Heart left ventricle (tissue), 16 donors: Measurements from ENCODE around the gene CPB2. TPM values are rescaled to one million over a fixed set of nuclear protein-coding genes. Genes with fewer than 3 reads are reported as not detected.

Experiments used
- ATAC-seq, 4 donors: fragments of 200-7000 bp; cut with Tn5 transposase; one replicate each; pipeline ENCODE4 v1.9.1; 2020 to 2022; ENCODE audit warnings: moderate library complexity in 4 of 4, mild to moderate bottlenecking in 3 of 4, moderate number of reproducible peaks in 1 of 4
- DNase-seq, 5 donors: peaks; one replicate each; pipeline ENCODE4 v3.0.0-alpha.2; 2020
- H3K27ac ChIP-seq, 12 donors: fragments of 200-600 bp; sonication (generic) in 4 of 12; one replicate each; pipeline versions ENCODE4 v1.5.0 to v1.8.0; 2016 to 2022; ENCODE audit warnings: mild to moderate bottlenecking in 2 of 12
- H3K27me3 ChIP-seq, 9 donors: fragments of 200-600 bp; sonication (generic) in 2 of 9; one replicate each; pipeline versions ENCODE4 v1.5.1 to v1.8.0; 2016 to 2022; ENCODE audit warnings: mild to moderate bottlenecking in 3 of 9
- H3K36me3 ChIP-seq, 9 donors: fragments of 200-600 bp; sonication (generic) in 2 of 9; one replicate each; pipeline versions ENCODE4 v1.5.0 to v1.8.0; 2018 to 2022; ENCODE audit warnings: mild to moderate bottlenecking in 2 of 9
- H3K4me1 ChIP-seq, 12 donors: fragments of 200-600 bp; sonication (generic) in 4 of 12; one replicate each; pipeline versions ENCODE4 v1.5.0 to v1.8.0; 2016 to 2022; ENCODE audit warnings: mild to moderate bottlenecking in 3 of 12
- H3K4me3 ChIP-seq, 12 donors: fragments of 200-600 bp; sonication (generic) in 4 of 12; one replicate each; pipeline versions ENCODE4 v1.5.0 to v1.8.0; 2017 to 2022; ENCODE audit warnings: mild to moderate bottlenecking in 9 of 12, moderate library complexity in 4 of 12
- H3K9me3 ChIP-seq, 12 donors: fragments of 200-600 bp; sonication (generic) in 4 of 12; one replicate each; pipeline versions ENCODE4 v1.5.0 to v1.8.0; 2016 to 2022; ENCODE audit warnings: mild to moderate bottlenecking in 1 of 12
- POLR2A ChIP-seq, 2 donors: fragments of 450-650 bp; IDR thresholded peaks; one replicate each; pipeline ENCODE4 v1.6.1; 2017; ENCODE audit warnings: antibody characterized with exemption in 2 of 2, mild to moderate bottlenecking in 2 of 2, moderate library complexity in 2 of 2
- WGBS, 4 donors: extraction: QIAGEN DNeasy Blood & Tissue Kit in 2 of 4; methylation state at CpG; one replicate each; pipeline versions ENCODE4 v1.1.5 to v1.1.7; 2013 to 2018; 5-methylcytosine and 5-hydroxymethylcytosine counted together
- intact Hi-C, 10 donors: fragments of 100-400 bp; cut with DNase I; formaldehyde crosslinking; loops; one replicate each; pipeline versions ENCODE4 v1.11.1 to v1.14.2; 2022
- long read RNA-seq, 3 donors: library from polyadenylated mRNA; unstranded; transcript quantifications; one replicate each; pipeline ENCODE4 v2.0.0, GENCODE V29; 2020 to 2021
- polyA plus RNA-seq, 2 donors: library from polyadenylated mRNA; stranded (reverse); fragments of 200-250 nt; gene quantifications; one replicate each; pipeline ENCODE4 v1.2.3, GENCODE V29; 2013
- total RNA-seq, 9 donors: library from RNA; depleted of rRNA in 2 of 9; stranded (reverse); fragments of >200 nt in 2 of 9; fragmentation: NEBNext Ultra II Directional in 3 of 9; extraction: Animal tissue kit (Norgen Biotek cat#: 25700) in 3 of 9; gene quantifications; one replicate each; pipeline versions ENCODE4 v1.1.0 to v1.2.4, GENCODE V29; 2016 to 2023
- TF ChIP-seq, protein P1 (sequence below), 12 donors: fragments of 200-600 bp; sonication (generic) in 4 of 12; IDR thresholded peaks; one replicate each; pipeline versions ENCODE4 v1.5.0 to v1.8.0; 2018 to 2022; ENCODE audit warnings: antibody characterized with exemption in 12 of 12, mild to moderate bottlenecking in 5 of 12
- donor health status: ischemic (EF 13 %, LVEDD 7.1; RV severe dilation, severe dysfunction).
- donor health status: healthy with polysubstance abuse.
- donor health status: DM: no; HTN: yes; CAD: no.
- donor health status: DM: no; HTN: no; CAD: no.
- donor health status: ischemic (EF 25% LVEDD 6.9; RV normal size, moderate dysfunction).
- donor health status: ischemic (EF 25% LVEDD 5.7; RV mildly dilated, moderate dysfunction).
- donor health status: healthy.
- donor health status: DM: yes; HTN: yes; CAD: no.
- donor health status: ischemic (EF 35%, LVEDD 5.7; RV mildly dilated, moderate dysfunction).
- donor health status: nonischemic (EF 11% LVEDD 7.7; RV severe dilation, severe dysfunction).
- donor health status: DM: yes; HTN: yes; CAD: no.
- donor health status: PGD.
- donor health status: ischemic (EF 29% LVEDD 5.4; RV normal size, mild dysfunction).
- donor health status: nonischemic (EF 23%, LVEDD 6.1; RV moderate dilation, normal function).

The CPB2 gene, protein sequence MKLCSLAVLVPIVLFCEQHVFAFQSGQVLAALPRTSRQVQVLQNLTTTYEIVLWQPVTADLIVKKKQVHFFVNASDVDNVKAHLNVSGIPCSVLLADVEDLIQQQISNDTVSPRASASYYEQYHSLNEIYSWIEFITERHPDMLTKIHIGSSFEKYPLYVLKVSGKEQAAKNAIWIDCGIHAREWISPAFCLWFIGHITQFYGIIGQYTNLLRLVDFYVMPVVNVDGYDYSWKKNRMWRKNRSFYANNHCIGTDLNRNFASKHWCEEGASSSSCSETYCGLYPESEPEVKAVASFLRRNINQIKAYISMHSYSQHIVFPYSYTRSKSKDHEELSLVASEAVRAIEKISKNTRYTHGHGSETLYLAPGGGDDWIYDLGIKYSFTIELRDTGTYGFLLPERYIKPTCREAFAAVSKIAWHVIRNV
- total RNA-seq (not detected), polyA plus RNA-seq (not detected)
- long read RNA-seq, donor 1: 0 reads
- long read RNA-seq, donor 2: 0 reads
- long read RNA-seq, donor 3: 0 reads

DNA sequence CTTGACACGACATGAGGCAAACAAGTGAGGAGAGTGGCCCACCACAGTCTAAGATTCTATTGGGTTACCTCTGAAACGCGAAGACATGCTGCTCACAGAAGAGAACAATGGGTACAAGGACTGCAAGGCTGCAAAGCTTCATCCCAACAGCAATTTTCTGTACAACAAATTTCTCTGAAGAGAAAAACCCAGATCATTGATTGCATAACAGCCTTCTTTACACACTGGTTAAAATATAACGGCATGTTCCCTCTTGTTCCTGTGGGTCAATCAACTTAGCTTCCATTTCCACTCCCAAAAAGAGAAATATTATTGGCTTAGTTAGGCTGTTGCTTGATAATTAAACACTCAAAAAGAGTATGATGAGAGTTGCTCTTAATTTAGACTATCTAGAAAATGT is at the start of gene CPB2:
Gene CPB2 (minus strand): TSS at position 166 of the 400 bp plus-strand sequence. CDS start 24 bp downstream, at position 142.
- TF ChIP-seq, protein P1, sequence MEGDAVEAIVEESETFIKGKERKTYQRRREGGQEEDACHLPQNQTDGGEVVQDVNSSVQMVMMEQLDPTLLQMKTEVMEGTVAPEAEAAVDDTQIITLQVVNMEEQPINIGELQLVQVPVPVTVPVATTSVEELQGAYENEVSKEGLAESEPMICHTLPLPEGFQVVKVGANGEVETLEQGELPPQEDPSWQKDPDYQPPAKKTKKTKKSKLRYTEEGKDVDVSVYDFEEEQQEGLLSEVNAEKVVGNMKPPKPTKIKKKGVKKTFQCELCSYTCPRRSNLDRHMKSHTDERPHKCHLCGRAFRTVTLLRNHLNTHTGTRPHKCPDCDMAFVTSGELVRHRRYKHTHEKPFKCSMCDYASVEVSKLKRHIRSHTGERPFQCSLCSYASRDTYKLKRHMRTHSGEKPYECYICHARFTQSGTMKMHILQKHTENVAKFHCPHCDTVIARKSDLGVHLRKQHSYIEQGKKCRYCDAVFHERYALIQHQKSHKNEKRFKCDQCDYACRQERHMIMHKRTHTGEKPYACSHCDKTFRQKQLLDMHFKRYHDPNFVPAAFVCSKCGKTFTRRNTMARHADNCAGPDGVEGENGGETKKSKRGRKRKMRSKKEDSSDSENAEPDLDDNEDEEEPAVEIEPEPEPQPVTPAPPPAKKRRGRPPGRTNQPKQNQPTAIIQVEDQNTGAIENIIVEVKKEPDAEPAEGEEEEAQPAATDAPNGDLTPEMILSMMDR (IDR thresholded peaks at IDR 0.05): no peak
- no peak for TF ChIP-seq POLR2A (IDR thresholded peaks at IDR 0.05)
- WGBS, 4 donors: 88 to 95% (median 93%) methylated on average over 4 of the region's 4 CpGs
- Histone ChIP-seq H3K4me3 (no peak within 1 kb of the TSS), H3K27me3 (no peaks in the 10 kb centered on the region), H3K27ac (no peak within 1 kb of the TSS), H3K9me3 (no peaks in the 10 kb centered on the region), H3K36me3 (no peaks in the 10 kb centered on the region), H3K4me1 (peaks cover 0 to 14% (median 0%) of the 10 kb centered on the region in 12 donors)
- no peak for DNase-seq
- intact Hi-C loops: no loop called here
- ATAC-seq: no peak

- H3K27ac ChIP-seq: no peak overlapping the region
- WGBS, 4 donors: 61 to 72% (median 66%) methylated on average over 7 of the region's 7 CpGs
- DNase-seq: no peak
- intact Hi-C loops: no loop called here
- H3K9me3 ChIP-seq: no peaks in the 10 kb centered on the region
- no peak overlapping the region for H3K4me3 ChIP-seq
- TF ChIP-seq, protein P1 (IDR thresholded peaks at IDR 0.05): no peak
- TF ChIP-seq POLR2A (IDR thresholded peaks at IDR 0.05): no peak
- peaks cover 0 to 100% (median 0%) of the 10 kb centered on the region in 9 donors for H3K36me3 ChIP-seq
- H3K27me3 ChIP-seq: peaks cover 0 to 7% (median 0%) of the 10 kb centered on the region in 9 donors
- ATAC-seq: no peak
- H3K4me1 ChIP-seq: peaks cover 0 to under 1% (median 0%) of the 10 kb centered on the region in 12 donors
Observed at GRCh38 chr13:46154136-46154801, 49.4 kb upstream of the CPB2 start.

GRCh38 chr13:46152627-46153328 is 47.9 kb upstream of the CPB2 start:
- intact Hi-C loops: no loop called here
- 83 to 92% (median 89%) methylated on average over 6 of the region's 6 CpGs for WGBS, 4 donors

More at GRCh38 chr13:46152627-46153328, 47.9 kb upstream of the CPB2 start:
- TF ChIP-seq, protein P1 (IDR thresholded peaks at IDR 0.05): no peak
- no peak for TF ChIP-seq POLR2A (IDR thresholded peaks at IDR 0.05)
- H3K4me1 ChIP-seq: no peaks in the 10 kb centered on the region
- no peak overlapping the region for H3K27ac ChIP-seq
- H3K9me3 ChIP-seq: no peaks in the 10 kb centered on the region
- no peak for ATAC-seq
- H3K36me3 ChIP-seq: peaks cover 0 to 100% (median 0%) of the 10 kb centered on the region in 9 donors
- no peak for DNase-seq
- H3K27me3 ChIP-seq: peaks cover 0 to 4% (median 0%) of the 10 kb centered on the region in 9 donors
- no peak overlapping the region for H3K4me3 ChIP-seq
